ENCODE data around the gene TXNL4B.

The TXNL4B gene

DNA sequence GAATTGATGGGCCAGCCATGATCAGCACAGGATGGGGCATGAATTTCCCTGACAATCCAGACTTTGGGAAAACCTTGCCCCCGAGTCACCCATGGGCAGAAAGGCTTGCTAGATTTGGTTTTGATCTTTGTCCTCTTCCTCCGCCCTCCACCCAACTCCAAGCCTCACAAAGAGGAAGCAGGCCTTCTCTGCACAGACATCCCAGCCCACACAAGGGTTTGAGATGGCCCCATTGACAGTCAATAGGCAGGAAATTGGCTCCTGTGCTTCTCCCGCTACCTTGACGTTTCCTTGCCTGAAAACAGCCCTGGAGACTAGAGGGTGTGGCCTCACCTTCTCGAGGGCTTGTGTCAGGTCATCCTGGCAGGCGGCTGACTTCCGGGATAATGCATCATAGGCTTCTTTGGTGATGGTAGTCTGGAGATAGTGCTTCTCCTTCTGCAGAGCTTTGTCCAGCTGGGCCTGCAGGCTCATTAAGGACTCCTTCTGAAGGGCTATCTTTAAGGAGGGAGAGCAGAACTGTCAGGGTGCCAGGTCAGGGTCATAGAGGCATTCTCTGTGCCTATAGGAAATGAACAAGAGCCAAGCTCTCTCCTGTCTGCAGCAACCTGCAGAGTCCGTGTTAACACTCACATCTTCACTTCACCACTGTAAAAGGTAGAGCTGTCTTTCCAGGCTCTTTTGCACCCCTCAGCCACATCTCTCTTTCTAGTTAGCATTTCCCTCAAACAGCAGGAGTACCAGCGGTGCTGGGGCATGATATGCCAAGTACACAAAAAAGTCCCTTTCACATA, 32.4 kb upstream of the TXNL4B start:
- POLR2A ChIA-PET: no interaction called here
- CTCF ChIA-PET: interaction anchor here (0.9 to 4.4 kb wide), 20 partner anchors 10 to 1753 kb away, joined by 3 to 56 read pairs (median 8); partner anchors contain the start of genes DHX38 and TXNL4B
- TF ChIP-seq, protein P1, sequence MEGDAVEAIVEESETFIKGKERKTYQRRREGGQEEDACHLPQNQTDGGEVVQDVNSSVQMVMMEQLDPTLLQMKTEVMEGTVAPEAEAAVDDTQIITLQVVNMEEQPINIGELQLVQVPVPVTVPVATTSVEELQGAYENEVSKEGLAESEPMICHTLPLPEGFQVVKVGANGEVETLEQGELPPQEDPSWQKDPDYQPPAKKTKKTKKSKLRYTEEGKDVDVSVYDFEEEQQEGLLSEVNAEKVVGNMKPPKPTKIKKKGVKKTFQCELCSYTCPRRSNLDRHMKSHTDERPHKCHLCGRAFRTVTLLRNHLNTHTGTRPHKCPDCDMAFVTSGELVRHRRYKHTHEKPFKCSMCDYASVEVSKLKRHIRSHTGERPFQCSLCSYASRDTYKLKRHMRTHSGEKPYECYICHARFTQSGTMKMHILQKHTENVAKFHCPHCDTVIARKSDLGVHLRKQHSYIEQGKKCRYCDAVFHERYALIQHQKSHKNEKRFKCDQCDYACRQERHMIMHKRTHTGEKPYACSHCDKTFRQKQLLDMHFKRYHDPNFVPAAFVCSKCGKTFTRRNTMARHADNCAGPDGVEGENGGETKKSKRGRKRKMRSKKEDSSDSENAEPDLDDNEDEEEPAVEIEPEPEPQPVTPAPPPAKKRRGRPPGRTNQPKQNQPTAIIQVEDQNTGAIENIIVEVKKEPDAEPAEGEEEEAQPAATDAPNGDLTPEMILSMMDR (IDR thresholded peaks at IDR 0.05; ENCODE audit: insufficient read depth, low read length, missing control alignments): no peak
- H3K4me3 ChIP-seq (ENCODE audit: low read depth, low read length): no peak overlapping the region
- DNase-seq (ENCODE audit: low read depth, low spot score): no peak

DNA sequence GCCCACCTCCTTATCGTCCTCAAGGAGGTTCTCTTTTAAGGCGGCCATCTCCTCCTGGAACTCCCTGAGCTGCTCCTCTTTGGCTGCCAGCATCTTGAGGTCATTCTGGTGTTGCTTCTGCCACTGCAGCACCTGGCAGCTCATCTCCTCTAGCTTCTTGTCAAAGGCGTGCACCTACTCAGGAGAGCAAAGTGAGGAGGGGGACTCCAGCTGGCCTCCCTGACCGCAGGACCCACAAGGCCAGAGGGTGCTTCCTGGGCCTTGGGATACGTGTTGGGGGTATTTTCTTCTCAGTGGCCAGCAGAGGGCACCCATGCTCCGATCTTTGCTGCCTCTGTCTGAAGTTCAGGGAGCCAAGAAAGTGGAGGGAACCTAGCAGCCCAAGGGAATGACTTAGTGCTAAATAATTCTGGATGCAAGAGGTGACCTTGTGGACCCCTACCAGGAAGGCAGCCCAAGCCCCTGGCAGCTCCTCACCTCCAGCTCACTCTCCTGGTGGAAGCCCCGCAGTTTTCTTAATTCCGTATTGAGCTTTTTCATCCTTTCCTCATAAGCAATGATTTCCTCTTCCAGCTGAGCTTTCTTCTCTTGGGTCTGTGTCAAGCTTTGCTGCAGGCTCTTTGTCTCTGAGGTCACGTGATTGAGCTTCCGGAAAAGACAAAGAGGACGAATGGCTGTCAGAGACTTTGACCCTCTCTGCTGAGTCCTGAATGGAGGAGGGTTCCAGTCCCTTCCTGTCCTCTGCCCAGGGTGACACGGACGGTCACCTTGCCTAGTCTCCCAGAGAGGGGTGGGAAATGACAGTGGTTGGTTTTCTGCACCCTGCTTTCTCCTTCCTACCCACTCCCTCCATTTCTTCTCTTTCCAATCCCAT, 31.6 kb upstream of the TXNL4B start:
- peak; percentile 9 for DNase-seq (ENCODE audit: low read depth, low spot score)
- POLR2A ChIA-PET: no interaction called here
- CTCF ChIA-PET: interaction anchor here (0.6 to 4.4 kb wide), 35 partner anchors 8 to 1910 kb away, joined by 3 to 56 read pairs (median 4); partner anchors contain the start of genes DHX38 and TXNL4B
- TF ChIP-seq, protein P1 (IDR thresholded peaks at IDR 0.05; ENCODE audit: insufficient read depth, low read length, missing control alignments): peak; percentile 81
- H3K4me3 ChIP-seq (ENCODE audit: low read depth, low read length): no peak overlapping the region

DNA sequence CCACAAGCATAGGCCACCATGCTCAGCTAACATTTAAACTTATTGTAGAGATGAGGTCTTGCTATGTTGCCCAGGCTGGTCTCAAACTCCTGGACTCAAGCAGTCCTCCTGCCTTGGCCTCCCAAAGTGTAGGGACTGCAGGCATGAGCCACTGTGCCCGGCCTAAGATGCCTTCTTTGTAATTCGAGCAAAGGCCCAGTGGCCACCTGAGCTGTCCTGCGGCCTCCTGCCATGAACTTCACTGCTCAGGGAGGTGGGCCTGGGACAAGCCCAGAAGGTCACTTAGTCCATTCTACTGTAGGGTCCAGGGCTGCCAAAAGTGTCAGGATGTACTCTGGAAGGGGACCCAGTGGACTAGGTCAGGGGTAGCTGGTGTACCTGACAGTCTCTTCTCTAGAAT, 30.7 kb upstream of the TXNL4B start:
- no peak for DNase-seq (ENCODE audit: low read depth, low spot score)
- H3K4me3 ChIP-seq (ENCODE audit: low read depth, low read length): no peak overlapping the region
- CTCF ChIA-PET: interaction anchor here (0.6 to 4.4 kb wide), 31 partner anchors 8 to 1911 kb away, joined by 3 to 56 read pairs (median 4); partner anchors contain the start of genes DHX38 and TXNL4B
- TF ChIP-seq, protein P1 (IDR thresholded peaks at IDR 0.05; ENCODE audit: insufficient read depth, low read length, missing control alignments): no peak
- POLR2A ChIA-PET: no interaction called here

DNA sequence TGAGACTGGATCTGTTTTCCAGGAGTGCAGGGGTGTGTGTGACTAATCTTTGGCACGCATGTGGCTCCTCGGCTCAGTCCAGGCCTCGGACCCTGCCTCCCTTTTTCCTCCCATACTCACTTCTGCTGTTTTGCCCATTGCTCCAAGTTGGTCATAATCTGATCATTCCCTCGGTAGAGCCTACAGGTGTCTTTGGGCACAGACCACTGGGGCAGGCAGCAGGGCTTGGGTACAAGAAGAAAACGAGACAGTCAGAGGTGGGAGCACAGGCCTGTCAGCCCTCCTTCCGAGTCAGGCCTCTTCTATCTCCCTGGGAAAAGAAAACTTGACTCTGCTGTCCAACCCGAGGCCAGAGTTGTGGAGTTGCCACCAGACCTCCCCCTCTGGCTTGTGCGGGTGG, 30.0 kb upstream of the TXNL4B start:
- H3K4me3 ChIP-seq (ENCODE audit: low read depth, low read length): no peak overlapping the region
- ChIA-PET POLR2A (no interaction called here), CTCF (interaction anchor here (0.7 to 4.4 kb wide), 11 partner anchors 9 to 1912 kb away, joined by 3 to 56 read pairs (median 11); partner anchors contain the start of genes DHX38 and TXNL4B)
- DNase-seq (ENCODE audit: low read depth, low spot score): no peak
- TF ChIP-seq, protein P1 (IDR thresholded peaks at IDR 0.05; ENCODE audit: insufficient read depth, low read length, missing control alignments): no peak

DNA sequence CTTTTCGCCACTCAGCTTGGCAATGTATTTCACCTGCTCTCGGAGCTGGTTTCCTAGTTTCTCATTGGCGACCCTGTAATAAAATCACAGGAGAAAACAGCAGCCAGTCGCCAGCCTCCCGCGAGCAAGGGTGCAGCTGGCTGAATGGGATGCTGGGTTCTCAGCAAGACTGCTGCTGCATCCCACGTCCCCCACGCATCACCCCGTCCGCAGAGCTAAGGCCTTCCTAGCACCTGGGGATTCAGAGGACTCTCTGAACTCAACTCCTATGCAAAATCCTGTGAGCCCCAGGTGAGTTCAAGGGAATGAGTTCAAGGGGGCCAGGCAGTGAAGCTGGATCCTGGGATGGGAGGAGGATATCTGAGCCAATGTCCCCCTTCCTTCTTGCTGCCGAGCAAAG, 29.5 kb upstream of the TXNL4B start:
- ChIA-PET POLR2A (no interaction called here), CTCF (interaction anchor here (3.0 to 4.4 kb wide), 2 partner anchors 344 to 1833 kb away, joined by 11 to 56 read pairs; no protein-coding TSS in a partner anchor)
- no peak for DNase-seq (ENCODE audit: low read depth, low spot score)
- TF ChIP-seq, protein P1 (IDR thresholded peaks at IDR 0.05; ENCODE audit: insufficient read depth, low read length, missing control alignments): no peak
- no peak overlapping the region for H3K4me3 ChIP-seq (ENCODE audit: low read depth, low read length)

All from AG04449 (cell line).